AG04450 (cell line): ENCODE data around the gene C14orf119. TPM values are rescaled to one million over a fixed set of nuclear protein-coding genes. Genes with fewer than 3 reads are reported as not detected.

Source experiments
- CTCF ChIA-PET: fragments of 300-600, 350-600 bp; formaldehyde crosslinking; extraction: SDS; loops from one replicate; lab custom pipeline; 2022; ENCODE audit warnings: antibody characterized with exemption, inconsistent platforms; lab: Charles Lee
- POLR2A ChIA-PET: fragments of 350-600 bp; formaldehyde crosslinking; extraction: SDS; loops from one replicate; lab custom pipeline; 2021; ENCODE audit warnings: antibody characterized with exemption, inconsistent platforms; lab: Yijun Ruan, JAX
- DNase-seq: peaks from one replicate; pipeline ENCODE4 v3.0.0-alpha.2; 2011; ENCODE audit warnings: low read depth, low spot score
- H3K27ac ChIP-seq: one replicate; pipeline ENCODE4 v1.5.1; 2012; ENCODE audit warnings: low read depth, low read length, control low read depth
- H3K27me3 ChIP-seq: one replicate; pipeline ENCODE4 v1.6.0; 2012; ENCODE audit warnings: low read length; ENCODE audit not compliant: control insufficient read depth, insufficient read depth
- H3K4me3 ChIP-seq: 2 replicates; pipeline ENCODE4 v1.5.1; 2011; ENCODE audit warnings: mild to moderate bottlenecking, low read depth, low read length, control low read depth
- H3K9me3 ChIP-seq: 2 replicates; pipeline ENCODE4 v1.5.1; 2012; ENCODE audit warnings: low read length; ENCODE audit not compliant: control insufficient read depth, insufficient read depth
- CTCF ChIP-seq: IDR thresholded peaks from 2 replicates; pipeline ENCODE4 v1.5.1; 2011; ENCODE audit warnings: low read depth, low read length, control low read depth, inconsistent platforms
- polyA plus RNA-seq: library from polyadenylated mRNA; depleted of rRNA; stranded (reverse); fragments of >200 nt; gene quantifications from 2 replicates; pipeline ENCODE4 v1.2.3, GENCODE V29; 2011

The C14orf119 gene
- polyA plus RNA-seq, 1 experiment = 128 TPM

- ChIA-PET POLR2A (interaction anchor here (0.6 kb wide), 1 partner anchor 557 kb away, joined by 3 read pairs; no protein-coding TSS in a partner anchor), CTCF (interaction anchor here (0.8 to 5.3 kb wide), 7 partner anchors 11 to 111 kb away, joined by 3 to 74 read pairs (median 6); no protein-coding TSS in a partner anchor)
- H3K27ac ChIP-seq = no peak overlapping the region
- no peak overlapping the region; the same call in 1 of the 2 replicates for H3K4me3 ChIP-seq
- H3K27me3 ChIP-seq = no peaks in the 10 kb centered on the region
- DNase-seq = no peak
- H3K9me3 ChIP-seq = no peaks in the 10 kb centered on the region
- TF ChIP-seq CTCF = no peak
Measured at GRCh38 chr14:23097786-23098185, 2.5 kb downstream of the C14orf119 start.

GRCh38 chr14:23099212-23099861 is 4.0 kb downstream of the C14orf119 start:
- ChIA-PET POLR2A (interaction anchor here (0.7 kb wide), 1 partner anchor 20 kb away, joined by 10 read pairs; no protein-coding TSS in a partner anchor), CTCF (interaction anchor here (1.2 to 5.6 kb wide), 4 partner anchors 9 to 113 kb away, joined by 4 to 35 read pairs (median 5); no protein-coding TSS in a partner anchor)
- DNase-seq = no peak
- Histone ChIP-seq H3K4me3 (no peak overlapping the region), H3K9me3 (no peaks in the 10 kb centered on the region), H3K27ac (no peak overlapping the region), H3K27me3 (no peaks in the 10 kb centered on the region)
- no peak for TF ChIP-seq CTCF

- no peak overlapping the region for H3K4me3 ChIP-seq
- CTCF ChIA-PET = interaction anchor here (0.6 to 5.6 kb wide), 2 partner anchors 25 to 33 kb away, joined by 4 to 35 read pairs; no protein-coding TSS in a partner anchor
- no peak for TF ChIP-seq CTCF
- no peak overlapping the region for H3K27ac ChIP-seq
- H3K9me3 ChIP-seq = no peaks in the 10 kb centered on the region
- H3K27me3 ChIP-seq = no peaks in the 10 kb centered on the region
- DNase-seq = no peak
- POLR2A ChIA-PET = no interaction called here
Measured at GRCh38 chr14:23101213-23101970, 6.1 kb downstream of the C14orf119 start.

- Histone ChIP-seq H3K27me3 (no peaks in the 10 kb centered on the region), H3K4me3 (no peak overlapping the region), H3K9me3 (no peaks in the 10 kb centered on the region), H3K27ac (no peak overlapping the region)
- TF ChIP-seq CTCF = no peak
- CTCF ChIA-PET = interaction anchor here (5.6 kb wide), 1 partner anchor 34 kb away, joined by 35 read pairs; no protein-coding TSS in a partner anchor
- POLR2A ChIA-PET = no interaction called here
- DNase-seq = no peak
Measured at GRCh38 chr14:23101986-23102625, 6.8 kb downstream of the C14orf119 start.
